Frontal cortex (tissue), 4 donors: ENCODE data around the gene LDB2. TPM values are rescaled to one million over a fixed set of nuclear protein-coding genes. Genes with fewer than 3 reads are reported as not detected.

Experiments used
- DNase-seq, 2 donors: peaks; one replicate each; pipeline ENCODE4 v3.0.0; 2012; ENCODE audit warnings: low spot score in 2 of 2
- FAIRE-seq: peaks from 2 replicates; lab custom pipeline; 2012; peaks lifted over from hg19 to GRCh38; lab: Jason Lieb, UNC
- total RNA-seq: library from RNA; depleted of rRNA; stranded (reverse); fragments of >200 nt; gene quantifications from one replicate; pipeline ENCODE4 v1.2.3, GENCODE V29; 2014
- donor health status: control.
- donor health status: control.
- donor health status: control.

The LDB2 gene
- total RNA-seq, 1 donor from 2014 or later, result 216 TPM

GRCh38 chr4:16694884-16695276 lies 203.6 kb downstream of the LDB2 start:
- FAIRE-seq (no peak), DNase-seq (no peak)

GRCh38 chr4:16694173-16694883 lies 204.1 kb downstream of the LDB2 start:
- DNase-seq (no peak), FAIRE-seq (no peak)

GRCh38 chr4:16693641-16694040 lies 204.8 kb downstream of the LDB2 start:
- no peak for FAIRE-seq
- DNase-seq, result no peak

GRCh38 chr4:16692961-16693506 lies 205.4 kb downstream of the LDB2 start:
- DNase-seq, result no peak
- FAIRE-seq, result no peak

- FAIRE-seq (no peak), DNase-seq (no peak)
Measured at GRCh38 chr4:16692524-16692923, 205.9 kb downstream of the LDB2 start.

GRCh38 chr4:16692046-16692445 lies 206.4 kb downstream of the LDB2 start:
- FAIRE-seq, result no peak
- DNase-seq, result no peak

- no peak for DNase-seq
- no peak for FAIRE-seq
Measured at GRCh38 chr4:16691450-16691849, 207.0 kb downstream of the LDB2 start.

GRCh38 chr4:16687845-16688244 lies 210.6 kb downstream of the LDB2 start:
- no peak for FAIRE-seq
- DNase-seq, result no peak

- no peak for FAIRE-seq
- DNase-seq, result no peak
Measured at GRCh38 chr4:16687011-16687410, 211.4 kb downstream of the LDB2 start.

- FAIRE-seq (no peak), DNase-seq (no peak)
Measured at GRCh38 chr4:16686195-16686594, 212.2 kb downstream of the LDB2 start.

GRCh38 chr4:16685536-16685935 lies 212.9 kb downstream of the LDB2 start:
- FAIRE-seq (no peak), DNase-seq (no peak)

GRCh38 chr4:16684935-16685334 lies 213.5 kb downstream of the LDB2 start:
- no peak for DNase-seq
- FAIRE-seq, result no peak

GRCh38 chr4:16684097-16684496 lies 214.3 kb downstream of the LDB2 start:
- no peak for DNase-seq
- FAIRE-seq, result no peak

GRCh38 chr4:16682975-16683374 lies 215.5 kb downstream of the LDB2 start:
- DNase-seq (no peak), FAIRE-seq (no peak)

GRCh38 chr4:16677001-16677944 lies 221.2 kb downstream of the LDB2 start:
- DNase-seq (no peak), FAIRE-seq (no peak)

GRCh38 chr4:16676230-16676770 lies 222.1 kb downstream of the LDB2 start:
- no peak for FAIRE-seq

GRCh38 chr4:16674082-16674481 lies 224.4 kb downstream of the LDB2 start:
- no peak for DNase-seq
- FAIRE-seq, result no peak

More at GRCh38 chr4:16676230-16676770, 222.1 kb downstream of the LDB2 start:
- DNase-seq, result no peak

- FAIRE-seq (no peak), DNase-seq (no peak)
Measured at GRCh38 chr4:16672421-16672820, 226.0 kb downstream of the LDB2 start.

GRCh38 chr4:16671741-16672140 lies 226.7 kb downstream of the LDB2 start:
- no peak for FAIRE-seq
- DNase-seq, result no peak

- DNase-seq (no peak), FAIRE-seq (no peak)
Measured at GRCh38 chr4:16670727-16671126, 227.7 kb downstream of the LDB2 start.

GRCh38 chr4:16669036-16669435 lies 229.4 kb downstream of the LDB2 start:
- FAIRE-seq, result no peak
- no peak for DNase-seq
